HCT116 (cell line): ENCODE measurements around the gene LYST. TPM values are rescaled to one million over a fixed set of nuclear protein-coding genes. Genes with fewer than 3 reads are reported as not detected.

Experiments
- ATAC-seq: fragments of 200-7000 bp; cut with Tn5 transposase; 2 replicates; pipeline ENCODE4 v1.9.1; 2020; ENCODE audit warnings: mild to moderate bottlenecking, moderate library complexity
- BruUV-seq: library from RNA; stranded (reverse); fragments of 400-500 nt; replicated peaks from 2 replicates; lab custom pipeline; 2021; lab: Mats Ljungman, UMichigan
- CTCF ChIA-PET: fragments of 300-600 bp; sonication (Branson Sonifier 250); formaldehyde crosslinking; loops from one replicate; lab custom pipeline; 2021; ENCODE audit warnings: antibody characterized with exemption; lab: Charles Lee
- POLR2A ChIA-PET: fragments of 300-600, 350-600 bp; sonication (Branson Sonifier 250); formaldehyde crosslinking; loops from one replicate; lab custom pipeline; 2021; ENCODE audit warnings: antibody characterized with exemption; lab: Charles Lee
- RAD21 ChIA-PET, 2 experiments: fragments of 300-600 bp; sonication (Branson Sonifier 250); formaldehyde crosslinking; loops; one replicate each; lab custom pipeline; 2023; ENCODE audit warnings: low total read pairs in 2 of 2; ENCODE audit not compliant: uncharacterized antibody in 2 of 2, unreplicated experiment in 2 of 2, low non-redundant PET in 1 of 2; lab: Charles Lee
- DNase-seq: peaks from one replicate; pipeline ENCODE4 v3.0.0-alpha.2; 2010; ENCODE audit warnings: low read depth, low spot score
- H2AFZ ChIP-seq: fragments of 200-600 bp; shearing (Covaris generic), sonication (generic); 2 replicates; pipeline ENCODE4 v1.6.1; 2017; ENCODE audit warnings: low read depth, mixed run types, mixed read lengths, antibody characterized with exemption, low read length; ENCODE audit not compliant: poor library complexity, severe bottlenecking
- H3K27ac ChIP-seq: 2 replicates; pipeline ENCODE4 v1.5.1; 2012; ENCODE audit warnings: low read depth, low read length
- H3K27me3 ChIP-seq: fragments of 200-600 bp; sonication (generic); 2 replicates; pipeline ENCODE4 v1.6.1; 2016; ENCODE audit warnings: mixed run types, low read length, mixed read lengths; ENCODE audit not compliant: insufficient read depth
- H3K36me3 ChIP-seq, 2 experiments: fragments of 200-500 bp in 1 of 2; fragments of 200-600 bp in 1 of 2; sonication (Bioruptor generic) in 1 of 2; sonication (generic) in 1 of 2; 2 replicates each; pipeline versions ENCODE4 v1.5.1 to v1.6.1; 2014 to 2016; ENCODE audit warnings: low read length in 2 of 2, inconsistent platforms in 1 of 2, mixed read lengths in 1 of 2, mixed run types in 1 of 2; ENCODE audit not compliant: insufficient read depth in 2 of 2, control insufficient read depth in 1 of 2
- H3K4me1 ChIP-seq, 2 experiments: fragments of 200-600 bp in 1 of 2; sonication (generic) in 1 of 2; 2 replicates each; pipeline versions ENCODE4 v1.5.1 to v1.6.1; 2012 to 2017; ENCODE audit warnings: low read length in 2 of 2, inconsistent platforms in 1 of 2, mild to moderate bottlenecking in 1 of 2, mixed read lengths in 1 of 2, mixed run types in 1 of 2, moderate library complexity in 1 of 2; ENCODE audit not compliant: insufficient read depth in 2 of 2, control insufficient read depth in 1 of 2
- H3K4me2 ChIP-seq: fragments of 200-600 bp; sonication (generic); 2 replicates; pipeline ENCODE4 v1.6.1; 2017; ENCODE audit warnings: mixed run types, low read length, mixed read lengths
- H3K4me3 ChIP-seq, 2 experiments: fragments of 200-600 bp in 1 of 2; sonication (generic) in 1 of 2; replicated peaks in 1 of 2; 2 replicates each; pipeline ENCODE4 v1.5.1; 2011 to 2016; ENCODE audit warnings: low read length in 2 of 2, control low read depth in 1 of 2, low read depth in 1 of 2, mild to moderate bottlenecking in 1 of 2, mixed read lengths in 1 of 2, mixed run types in 1 of 2
- H3K79me2 ChIP-seq: fragments of 200-600 bp; sonication (generic); 2 replicates; pipeline ENCODE4 v1.6.1; 2017; ENCODE audit warnings: mild to moderate bottlenecking, mixed run types, low read length, moderate library complexity, mixed read lengths; ENCODE audit not compliant: insufficient read depth
- H3K9ac ChIP-seq: fragments of 200-600 bp; sonication (generic); 2 replicates; pipeline ENCODE4 v1.6.1; 2016; ENCODE audit warnings: low read length, mixed read lengths
- H3K9me2 ChIP-seq: fragments of 200-600 bp; sonication (generic), shearing (Covaris generic); 2 replicates; pipeline ENCODE4 v1.6.1; 2017; ENCODE audit warnings: mixed run types, mild to moderate bottlenecking, moderate library complexity; ENCODE audit not compliant: insufficient read depth
- H3K9me3 ChIP-seq, 2 experiments: fragments of 200-500 bp in 1 of 2; fragments of 200-600 bp in 1 of 2; sonication (Bioruptor generic) in 1 of 2; sonication (generic) in 1 of 2; 2 replicates each; pipeline ENCODE4 v1.6.1; 2014 to 2017; ENCODE audit warnings: low read length in 2 of 2, mixed read lengths in 2 of 2, inconsistent platforms in 1 of 2, low read depth in 1 of 2, mild to moderate bottlenecking in 1 of 2, mixed run types in 1 of 2, moderate library complexity in 1 of 2; ENCODE audit not compliant: control insufficient read depth in 1 of 2, insufficient read depth in 1 of 2
- H4K20me1 ChIP-seq: fragments of 200-600 bp; sonication (generic), shearing (Covaris generic); 2 replicates; pipeline ENCODE4 v1.6.1; 2017; ENCODE audit warnings: mixed run types, mild to moderate bottlenecking, moderate library complexity; ENCODE audit not compliant: insufficient read depth
- EGR1 ChIP-seq: IDR thresholded peaks from 2 replicates; pipeline ENCODE4 v1.6.1; 2012; ENCODE audit warnings: low read depth
- ELF1 ChIP-seq: IDR thresholded peaks from 2 replicates; pipeline ENCODE4 v1.6.1; 2012; ENCODE audit warnings: low read depth, borderline replicate concordance
- EZH2 ChIP-seq: fragments of 200-600 bp; sonication (generic); IDR thresholded peaks from 2 replicates; pipeline ENCODE4 v1.6.1; 2017; ENCODE audit warnings: antibody characterized with exemption, mixed run types
- FOSL1 ChIP-seq: IDR thresholded peaks from 2 replicates; pipeline ENCODE4 v1.6.1; 2012; ENCODE audit warnings: low read depth
- POLR2A ChIP-seq: IDR thresholded peaks from 2 replicates; pipeline ENCODE4 v1.7.0; 2011; ENCODE audit warnings: borderline replicate concordance; ENCODE audit not compliant: insufficient read depth, insufficient read length; ENCODE audit errors: extremely low read depth
- SP1 ChIP-seq: IDR thresholded peaks from 2 replicates; pipeline ENCODE4 v1.6.1; 2012; ENCODE audit warnings: low read depth
- SRF ChIP-seq: IDR thresholded peaks from 2 replicates; pipeline ENCODE4 v1.6.1; 2012; ENCODE audit warnings: low read depth
- YY1 ChIP-seq: IDR thresholded peaks from 2 replicates; pipeline ENCODE4 v1.6.1; 2011; ENCODE audit warnings: low read length, low read depth, moderate library complexity, mild to moderate bottlenecking; ENCODE audit not compliant: insufficient replicate concordance; ENCODE audit errors: extremely low read depth
- ZFX ChIP-seq: fragments of 450-650 bp; IDR thresholded peaks from 2 replicates; pipeline ENCODE4 v1.6.1; 2017
- ZNF274 ChIP-seq: fragments of 200-500 bp; sonication (Bioruptor generic); IDR thresholded peaks from 2 replicates; pipeline ENCODE4 v1.6.1; 2014; ENCODE audit warnings: mild to moderate bottlenecking, low read depth, low read length, inconsistent platforms
- intact Hi-C: fragments of 100-400 bp; cut with micrococcal nuclease; formaldehyde crosslinking; loops from 2 replicates; pipeline ENCODE4 v1.10.0; 2022
- total RNA-seq: library from RNA; stranded (reverse); gene quantifications from one replicate; pipeline ENCODE4 v1.2.1, GENCODE V29; 2021; ENCODE audit not compliant: unreplicated experiment
- TF ChIP-seq, protein P1 (sequence below): IDR thresholded peaks from 2 replicates; pipeline ENCODE4 v1.6.1; 2012; ENCODE audit warnings: low read depth
- TF ChIP-seq, protein P2 (sequence below): IDR thresholded peaks from 2 replicates; pipeline ENCODE4 v1.6.1; 2012
- TF ChIP-seq, protein P3 (sequence below): IDR thresholded peaks from 2 replicates; pipeline ENCODE4 v1.6.1; 2012

LYST gene
- total RNA-seq, 1 experiment from 2014 or later, result 6.6 TPM

DNA sequence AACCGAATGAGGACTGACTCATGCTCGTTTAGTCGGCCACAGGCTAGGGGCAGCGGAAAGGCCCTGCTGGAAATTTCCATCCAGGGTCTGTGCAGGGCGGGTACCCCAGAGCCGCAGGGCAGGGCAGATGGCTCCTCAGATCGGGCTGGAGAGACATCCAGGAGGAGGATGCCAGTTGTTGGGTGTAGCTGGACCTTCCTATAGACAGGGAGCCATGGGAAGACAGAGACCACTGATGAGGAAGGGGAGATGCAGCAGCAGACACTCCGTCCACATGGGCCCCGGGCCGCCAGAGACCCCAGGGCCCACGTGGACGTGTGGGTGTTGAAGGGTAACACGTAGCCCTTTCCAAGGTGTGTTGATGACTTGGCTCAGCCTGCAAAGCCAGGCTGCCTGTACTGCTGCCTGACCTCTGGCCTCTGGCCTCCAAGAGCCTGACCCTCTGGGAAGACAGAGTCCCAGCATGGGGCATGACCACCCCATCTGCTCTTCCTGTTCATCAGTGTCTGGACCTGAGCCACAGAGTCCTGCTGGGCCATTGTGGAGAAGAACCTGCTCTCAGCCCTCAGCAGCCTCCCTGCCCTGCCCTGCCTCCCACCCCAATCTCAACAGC lies 221.9 kb downstream of the LYST start:
- no peak for TF ChIP-seq ELF1
- no peak for TF ChIP-seq EGR1
- intact Hi-C loops, result no loop called here
- DNase-seq (no peak), ATAC-seq (no peak)
- Histone ChIP-seq H4K20me1 (no peaks in the 10 kb centered on the region), H2AFZ (no peak overlapping the region), H3K9ac (no peak overlapping the region), H3K9me2 (no peaks in the 10 kb centered on the region), H3K4me2 (no peak overlapping the region), H3K9me3 (no peaks in the 10 kb centered on the region), H3K27me3 (no peaks in the 10 kb centered on the region), H3K27ac (no peak overlapping the region), H3K4me1 (peaks cover 27 to 45% of the 10 kb centered on the region in 2 experiments), H3K36me3 (no peaks in the 10 kb centered on the region), H3K4me3 (no peak overlapping the region), H3K79me2 (no peaks in the 10 kb centered on the region)
- POLR2A ChIA-PET, result no interaction called here
- CTCF ChIA-PET, result no interaction called here
- BruUV-seq, result no TSS peak
- RAD21 ChIA-PET, result no interaction called here

DNA sequence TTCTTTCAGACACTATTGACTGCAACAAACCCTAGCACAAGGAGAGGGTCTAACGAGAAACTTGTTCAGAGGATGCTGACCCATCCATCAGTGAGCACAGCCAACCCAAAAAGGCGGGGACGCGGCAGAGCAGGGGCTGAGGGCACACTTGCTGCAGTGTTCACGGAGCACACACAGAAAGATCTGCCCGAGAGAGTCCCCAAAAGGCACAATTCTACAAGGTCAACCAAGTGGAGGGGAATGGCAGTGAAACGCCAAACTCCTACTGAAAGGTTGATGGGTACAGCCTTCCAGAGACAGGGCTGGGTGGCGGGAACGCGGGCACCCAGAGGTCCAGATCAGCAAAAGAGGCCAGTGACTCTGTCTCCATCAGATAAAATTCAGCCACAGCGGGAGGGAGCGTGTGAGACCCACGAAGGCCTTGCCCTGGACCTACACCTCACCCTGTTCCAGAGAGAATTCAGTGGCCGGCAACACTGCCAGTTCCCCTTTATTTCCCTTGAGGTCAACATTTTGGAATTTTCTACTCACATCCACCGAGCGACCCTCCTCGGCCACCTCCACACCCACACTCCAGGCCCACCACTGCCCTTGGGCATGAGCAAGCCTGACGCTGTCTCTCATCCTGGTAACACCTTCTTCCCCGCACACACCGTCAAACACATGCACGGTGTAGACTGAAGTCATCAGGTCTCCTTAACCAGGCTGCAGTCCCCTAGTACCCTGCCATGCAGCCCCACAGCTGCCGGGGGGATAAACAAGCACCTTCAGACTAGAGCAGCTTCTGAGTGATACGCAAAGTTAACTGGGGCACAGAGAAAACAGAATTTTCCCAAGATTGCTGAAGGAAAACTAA lies 222.6 kb downstream of the LYST start:
- H3K4me2 ChIP-seq, result no peak overlapping the region

More for the DNA sequence above, 222.6 kb downstream of the LYST start:
- RAD21 ChIA-PET, result no interaction called here
- H2AFZ ChIP-seq, result no peak overlapping the region
- CTCF ChIA-PET, result no interaction called here
- intact Hi-C loops, result no loop called here
- TF ChIP-seq YY1 (no peak), ZFX (no peak), SRF (no peak), ELF1 (no peak), EZH2 (no peak), POLR2A (no peak), SP1 (no peak), ZNF274 (no peak), FOSL1 (no peak)
- TF ChIP-seq, protein P1, sequence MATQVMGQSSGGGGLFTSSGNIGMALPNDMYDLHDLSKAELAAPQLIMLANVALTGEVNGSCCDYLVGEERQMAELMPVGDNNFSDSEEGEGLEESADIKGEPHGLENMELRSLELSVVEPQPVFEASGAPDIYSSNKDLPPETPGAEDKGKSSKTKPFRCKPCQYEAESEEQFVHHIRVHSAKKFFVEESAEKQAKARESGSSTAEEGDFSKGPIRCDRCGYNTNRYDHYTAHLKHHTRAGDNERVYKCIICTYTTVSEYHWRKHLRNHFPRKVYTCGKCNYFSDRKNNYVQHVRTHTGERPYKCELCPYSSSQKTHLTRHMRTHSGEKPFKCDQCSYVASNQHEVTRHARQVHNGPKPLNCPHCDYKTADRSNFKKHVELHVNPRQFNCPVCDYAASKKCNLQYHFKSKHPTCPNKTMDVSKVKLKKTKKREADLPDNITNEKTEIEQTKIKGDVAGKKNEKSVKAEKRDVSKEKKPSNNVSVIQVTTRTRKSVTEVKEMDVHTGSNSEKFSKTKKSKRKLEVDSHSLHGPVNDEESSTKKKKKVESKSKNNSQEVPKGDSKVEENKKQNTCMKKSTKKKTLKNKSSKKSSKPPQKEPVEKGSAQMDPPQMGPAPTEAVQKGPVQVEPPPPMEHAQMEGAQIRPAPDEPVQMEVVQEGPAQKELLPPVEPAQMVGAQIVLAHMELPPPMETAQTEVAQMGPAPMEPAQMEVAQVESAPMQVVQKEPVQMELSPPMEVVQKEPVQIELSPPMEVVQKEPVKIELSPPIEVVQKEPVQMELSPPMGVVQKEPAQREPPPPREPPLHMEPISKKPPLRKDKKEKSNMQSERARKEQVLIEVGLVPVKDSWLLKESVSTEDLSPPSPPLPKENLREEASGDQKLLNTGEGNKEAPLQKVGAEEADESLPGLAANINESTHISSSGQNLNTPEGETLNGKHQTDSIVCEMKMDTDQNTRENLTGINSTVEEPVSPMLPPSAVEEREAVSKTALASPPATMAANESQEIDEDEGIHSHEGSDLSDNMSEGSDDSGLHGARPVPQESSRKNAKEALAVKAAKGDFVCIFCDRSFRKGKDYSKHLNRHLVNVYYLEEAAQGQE, result no peak
- TF ChIP-seq, protein P2, sequence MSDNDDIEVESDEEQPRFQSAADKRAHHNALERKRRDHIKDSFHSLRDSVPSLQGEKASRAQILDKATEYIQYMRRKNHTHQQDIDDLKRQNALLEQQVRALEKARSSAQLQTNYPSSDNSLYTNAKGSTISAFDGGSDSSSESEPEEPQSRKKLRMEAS, result no peak
- TF ChIP-seq, protein P3, sequence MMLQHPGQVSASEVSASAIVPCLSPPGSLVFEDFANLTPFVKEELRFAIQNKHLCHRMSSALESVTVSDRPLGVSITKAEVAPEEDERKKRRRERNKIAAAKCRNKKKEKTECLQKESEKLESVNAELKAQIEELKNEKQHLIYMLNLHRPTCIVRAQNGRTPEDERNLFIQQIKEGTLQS, result no peak
- no peak overlapping the region for H3K4me3 ChIP-seq
- DNase-seq (no peak), ATAC-seq (no peak)
- H3K36me3 ChIP-seq, result no peaks in the 10 kb centered on the region
- no TSS peak for BruUV-seq
- no peaks in the 10 kb centered on the region for H3K9me2 ChIP-seq
- H3K9me3 ChIP-seq, result no peaks in the 10 kb centered on the region
- H3K27ac ChIP-seq, result no peak overlapping the region; the same call in 1 of the 2 replicates
- H3K27me3 ChIP-seq, result no peaks in the 10 kb centered on the region
- no peaks in the 10 kb centered on the region for H4K20me1 ChIP-seq
- peaks cover 27 to 42% of the 10 kb centered on the region in 2 experiments for H3K4me1 ChIP-seq
- H3K9ac ChIP-seq, result no peak overlapping the region
- H3K79me2 ChIP-seq, result no peaks in the 10 kb centered on the region
- POLR2A ChIA-PET, result no interaction called here
